GM12875 (cell line): ENCODE results near the gene PRMT7.
A peak's percentile ranks its signal among the peaks of the same experiment; 100 is the strongest.

Experiments used
- H3K4me3 ChIP-seq: one replicate; pipeline ENCODE4 v1.5.1; 2011; ENCODE audit warnings: low read depth, low read length, control low read depth
- TF ChIP-seq, protein P1 (sequence below): IDR thresholded peaks from 2 replicates; pipeline ENCODE4 v1.5.1; 2011; ENCODE audit warnings: low read depth, mild to moderate bottlenecking, control low read depth, inconsistent platforms, low read length, moderate library complexity, borderline replicate concordance; ENCODE audit not compliant: insufficient read depth

Gene PRMT7, protein sequence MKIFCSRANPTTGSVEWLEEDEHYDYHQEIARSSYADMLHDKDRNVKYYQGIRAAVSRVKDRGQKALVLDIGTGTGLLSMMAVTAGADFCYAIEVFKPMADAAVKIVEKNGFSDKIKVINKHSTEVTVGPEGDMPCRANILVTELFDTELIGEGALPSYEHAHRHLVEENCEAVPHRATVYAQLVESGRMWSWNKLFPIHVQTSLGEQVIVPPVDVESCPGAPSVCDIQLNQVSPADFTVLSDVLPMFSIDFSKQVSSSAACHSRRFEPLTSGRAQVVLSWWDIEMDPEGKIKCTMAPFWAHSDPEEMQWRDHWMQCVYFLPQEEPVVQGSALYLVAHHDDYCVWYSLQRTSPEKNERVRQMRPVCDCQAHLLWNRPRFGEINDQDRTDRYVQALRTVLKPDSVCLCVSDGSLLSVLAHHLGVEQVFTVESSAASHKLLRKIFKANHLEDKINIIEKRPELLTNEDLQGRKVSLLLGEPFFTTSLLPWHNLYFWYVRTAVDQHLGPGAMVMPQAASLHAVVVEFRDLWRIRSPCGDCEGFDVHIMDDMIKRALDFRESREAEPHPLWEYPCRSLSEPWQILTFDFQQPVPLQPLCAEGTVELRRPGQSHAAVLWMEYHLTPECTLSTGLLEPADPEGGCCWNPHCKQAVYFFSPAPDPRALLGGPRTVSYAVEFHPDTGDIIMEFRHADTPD

DNA sequence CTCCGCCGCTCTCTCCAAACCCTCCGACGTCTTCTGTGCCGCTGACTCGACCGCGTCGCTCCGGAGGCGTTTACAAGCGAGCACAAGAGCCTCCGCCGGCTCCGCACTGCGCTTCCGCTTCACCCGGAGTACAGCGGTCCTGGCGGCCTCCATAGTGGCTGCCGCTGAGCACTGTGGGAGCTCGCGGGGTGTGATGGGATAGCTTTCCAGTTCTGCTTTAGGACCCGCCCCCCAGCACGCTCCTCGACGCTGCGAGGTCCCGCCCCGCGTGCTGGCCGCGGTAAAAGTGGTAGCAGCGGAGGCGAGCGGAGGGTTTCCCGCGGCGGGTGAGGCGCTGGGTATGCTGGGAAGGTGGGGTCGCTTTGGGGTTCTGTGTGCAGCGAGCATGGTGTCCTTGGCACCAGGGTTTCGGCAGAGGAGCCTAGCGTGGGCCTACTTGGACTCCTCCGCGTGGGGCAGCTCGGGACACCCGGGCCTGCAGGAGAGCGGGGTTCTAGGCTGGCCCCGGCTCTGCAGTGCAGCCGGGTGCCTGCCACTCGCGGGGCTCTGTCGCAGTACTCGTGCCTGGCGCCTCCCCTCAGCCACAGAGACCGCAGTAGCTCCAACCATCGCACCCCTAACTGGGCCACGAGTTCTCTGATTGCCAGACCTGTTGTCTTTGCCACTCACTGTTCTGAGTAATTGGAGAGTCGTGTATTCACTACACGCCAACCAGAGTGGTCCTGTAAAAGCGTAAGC lies at the start of gene PRMT7, which contains the start of gene SLC7A6OS:
Gene PRMT7, plus strand, starts transcription at position 246 of the 738 bp plus-strand sequence. CDS start 4,961 bp downstream, outside the sequence.
Gene SLC7A6OS, minus strand, starts transcription at position 173 of the 738 bp plus-strand sequence. Its CDS starts 20 bp downstream, at position 153.
- H3K4me3 ChIP-seq: peak within 1 kb of the TSS; percentile 85
- TF ChIP-seq, protein P1, sequence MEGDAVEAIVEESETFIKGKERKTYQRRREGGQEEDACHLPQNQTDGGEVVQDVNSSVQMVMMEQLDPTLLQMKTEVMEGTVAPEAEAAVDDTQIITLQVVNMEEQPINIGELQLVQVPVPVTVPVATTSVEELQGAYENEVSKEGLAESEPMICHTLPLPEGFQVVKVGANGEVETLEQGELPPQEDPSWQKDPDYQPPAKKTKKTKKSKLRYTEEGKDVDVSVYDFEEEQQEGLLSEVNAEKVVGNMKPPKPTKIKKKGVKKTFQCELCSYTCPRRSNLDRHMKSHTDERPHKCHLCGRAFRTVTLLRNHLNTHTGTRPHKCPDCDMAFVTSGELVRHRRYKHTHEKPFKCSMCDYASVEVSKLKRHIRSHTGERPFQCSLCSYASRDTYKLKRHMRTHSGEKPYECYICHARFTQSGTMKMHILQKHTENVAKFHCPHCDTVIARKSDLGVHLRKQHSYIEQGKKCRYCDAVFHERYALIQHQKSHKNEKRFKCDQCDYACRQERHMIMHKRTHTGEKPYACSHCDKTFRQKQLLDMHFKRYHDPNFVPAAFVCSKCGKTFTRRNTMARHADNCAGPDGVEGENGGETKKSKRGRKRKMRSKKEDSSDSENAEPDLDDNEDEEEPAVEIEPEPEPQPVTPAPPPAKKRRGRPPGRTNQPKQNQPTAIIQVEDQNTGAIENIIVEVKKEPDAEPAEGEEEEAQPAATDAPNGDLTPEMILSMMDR: no peak

DNA sequence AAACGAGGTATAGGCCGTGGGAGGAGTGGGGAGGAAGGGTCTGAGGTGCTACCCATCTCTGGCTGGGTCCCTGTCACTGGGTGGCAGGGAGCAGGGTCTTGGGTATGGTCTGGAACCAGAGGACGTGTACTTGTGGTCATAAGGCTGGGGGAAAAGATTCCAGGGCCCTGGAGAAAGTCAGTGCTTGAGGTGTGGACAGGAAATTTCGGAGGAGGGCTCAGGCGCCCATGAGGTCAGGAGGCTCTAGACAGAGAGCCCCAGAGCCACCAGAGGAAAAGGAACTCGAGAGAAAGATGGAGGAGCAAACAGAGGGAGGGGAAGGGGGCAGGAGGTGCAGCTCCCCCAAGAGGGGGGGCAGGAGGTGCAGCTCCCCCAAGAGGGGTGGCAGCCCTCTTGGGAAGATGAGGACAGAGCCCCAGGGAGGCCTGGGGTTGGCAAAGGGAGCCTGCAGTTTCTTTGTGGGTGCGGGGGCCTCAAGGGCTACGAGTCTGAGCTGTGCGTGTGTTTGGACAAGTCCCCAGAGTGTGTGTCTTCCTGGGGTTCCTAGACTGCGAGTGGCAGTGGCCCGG lies 47.2 kb upstream of the PRMT7 start:
- peak overlapping the region; percentile 89 for H3K4me3 ChIP-seq
- TF ChIP-seq, protein P1: no peak

DNA sequence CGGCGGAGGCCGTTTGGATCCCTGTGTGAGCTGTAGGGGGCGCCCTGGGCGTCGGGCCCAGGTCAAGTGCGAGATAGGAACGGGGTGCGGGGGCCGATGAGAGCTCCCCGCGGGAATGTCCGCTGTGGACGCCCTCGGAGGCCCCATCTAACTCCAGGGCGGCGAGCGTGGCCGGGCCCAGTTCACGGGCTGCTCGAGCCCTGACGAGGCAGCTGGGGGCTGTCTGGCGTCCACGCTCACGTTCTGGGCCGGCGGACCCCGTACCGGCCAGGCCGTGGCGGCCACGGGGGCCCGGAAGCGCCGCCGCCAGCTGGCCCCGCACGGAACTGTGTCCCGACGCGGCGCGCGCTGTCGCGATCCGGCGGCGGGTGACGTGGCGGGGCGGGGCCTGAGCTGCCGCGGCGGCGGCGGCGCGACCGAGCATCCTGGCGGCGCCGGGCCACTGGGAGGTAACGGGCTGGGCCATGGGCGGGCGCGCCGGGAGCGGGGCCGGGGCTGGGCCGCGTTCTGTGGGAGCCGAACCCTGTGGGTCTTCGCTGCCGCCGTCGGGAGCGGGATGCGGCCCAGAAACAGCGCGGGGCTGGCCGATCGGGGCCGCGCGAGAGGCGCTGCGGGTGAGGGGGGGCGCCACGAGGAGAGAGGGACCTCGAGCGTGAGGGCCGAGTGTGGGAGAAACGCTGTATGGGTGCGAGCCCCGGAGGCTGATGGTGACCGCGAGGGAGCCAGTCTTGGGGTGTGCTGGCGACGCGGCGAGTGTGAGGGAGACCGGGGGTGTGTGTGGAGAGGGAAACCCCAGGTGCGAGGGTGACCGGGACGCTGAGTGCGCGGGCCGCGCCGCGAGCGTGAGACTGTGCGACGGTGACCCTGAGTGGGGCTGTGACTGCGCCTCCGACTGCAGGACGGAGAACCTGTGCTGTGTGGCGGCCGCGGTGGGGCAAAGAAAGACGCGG lies 46.4 kb upstream of the PRMT7 start, which contains the start of gene SLC7A6:
Gene SLC7A6, plus strand, starts transcription at position 399 of the 950 bp plus-strand sequence. CDS start 10,201 bp downstream, outside the sequence.
- peak within 1 kb of the TSS; percentile 89 for H3K4me3 ChIP-seq
- TF ChIP-seq, protein P1: peak; percentile 86

DNA sequence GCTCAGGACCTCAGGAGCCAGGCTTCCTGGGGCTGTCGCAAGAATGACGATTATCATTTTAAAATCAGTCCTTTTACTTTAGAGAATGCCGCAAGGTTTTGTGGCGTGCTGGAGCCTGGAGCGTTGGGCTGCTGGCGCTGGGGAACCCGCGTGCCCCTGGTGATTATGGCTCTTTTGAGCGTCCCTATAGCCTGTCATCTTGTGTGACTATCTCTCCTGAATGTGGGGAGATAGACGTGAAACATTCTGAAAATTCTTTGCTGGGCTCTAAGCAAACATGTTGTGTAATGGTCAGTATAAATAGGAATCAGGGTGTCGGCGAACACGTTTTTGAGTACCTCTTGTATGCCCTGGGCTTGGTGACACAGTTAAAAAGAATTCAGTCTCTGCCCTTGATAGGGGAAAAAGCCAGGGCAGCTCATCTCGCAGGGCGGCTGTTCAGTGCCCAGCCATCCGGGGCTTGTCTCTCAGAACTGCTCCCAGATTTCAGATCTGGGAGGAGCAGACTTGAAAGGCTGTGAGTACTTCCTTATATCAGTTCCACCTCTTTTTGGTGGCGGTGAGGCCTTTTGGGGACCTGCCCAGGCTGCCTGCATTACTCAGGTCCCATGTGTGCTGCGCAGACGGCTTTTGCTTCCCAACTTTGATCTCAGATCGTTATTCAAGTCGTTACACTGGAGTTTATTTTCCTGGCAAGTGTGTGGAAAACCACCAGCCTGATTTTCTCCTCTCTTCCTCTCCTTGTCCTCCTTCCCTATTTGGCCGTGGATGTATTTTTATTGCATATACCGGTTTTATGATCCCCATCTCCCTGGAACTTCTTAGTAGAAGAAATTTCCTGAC lies 45.5 kb upstream of the PRMT7 start:
- H3K4me3 ChIP-seq: peak overlapping the region; percentile 89
- TF ChIP-seq, protein P1: no peak

DNA sequence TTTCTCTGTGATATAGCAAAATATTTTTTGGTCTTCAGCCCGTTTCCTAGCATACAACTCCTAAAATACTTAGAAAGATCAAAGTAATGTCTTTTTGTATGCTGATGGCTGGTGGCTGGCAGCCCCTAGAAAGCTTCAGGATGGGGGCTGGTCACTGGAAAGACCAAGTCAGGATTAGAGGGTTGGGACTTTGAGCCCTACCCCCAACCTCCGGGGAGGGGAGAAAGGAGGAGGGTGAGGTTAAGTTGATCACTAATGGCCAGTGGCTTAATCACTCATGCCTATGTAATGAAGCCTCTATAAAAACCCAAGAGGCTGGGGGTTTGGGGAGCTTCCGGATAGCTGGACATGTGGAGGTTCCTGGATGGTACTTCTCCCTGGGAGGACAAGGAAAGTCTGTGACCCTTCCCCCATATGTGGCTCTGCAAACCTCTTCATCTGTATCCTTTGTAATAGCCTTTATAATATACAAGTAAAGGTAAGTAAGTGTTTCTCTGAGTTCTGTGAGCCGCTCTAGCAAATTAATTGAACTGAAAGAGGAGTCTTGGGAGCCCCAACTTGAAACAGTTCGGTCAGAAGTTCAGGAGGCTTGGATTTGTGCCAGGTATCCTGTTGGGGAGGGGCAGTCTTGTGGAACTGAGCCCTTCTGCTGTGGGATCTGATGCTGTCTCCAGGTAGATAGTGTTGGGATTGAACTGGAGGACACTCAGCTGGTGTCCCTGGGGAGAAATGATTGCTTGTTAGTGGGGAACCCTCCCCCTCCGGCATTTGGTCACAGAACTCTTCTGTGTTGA lies 43.0 kb upstream of the PRMT7 start:
- TF ChIP-seq, protein P1: no peak
- H3K4me3 ChIP-seq: no peak overlapping the region
